ENCODE data around the gene PTBP2.

PTBP2 gene

GRCh38 chr1:96771847-96772246, 50.3 kb downstream of the PTBP2 start:
- peaks cover 2% of the 10 kb centered on the region; the same call in 1 of the 2 replicates for H3K36me3 ChIP-seq (ENCODE audit: control insufficient read depth, insufficient read depth, low read length)

GRCh38 chr1:96772349-96772748, 50.8 kb downstream of the PTBP2 start:
- H3K36me3 ChIP-seq (ENCODE audit: control insufficient read depth, insufficient read depth, low read length): peaks cover 2% of the 10 kb centered on the region; the same call in 1 of the 2 replicates

More at GRCh38 chr1:96771847-96772246, 50.3 kb downstream of the PTBP2 start:
- TF ChIP-seq, protein P1, sequence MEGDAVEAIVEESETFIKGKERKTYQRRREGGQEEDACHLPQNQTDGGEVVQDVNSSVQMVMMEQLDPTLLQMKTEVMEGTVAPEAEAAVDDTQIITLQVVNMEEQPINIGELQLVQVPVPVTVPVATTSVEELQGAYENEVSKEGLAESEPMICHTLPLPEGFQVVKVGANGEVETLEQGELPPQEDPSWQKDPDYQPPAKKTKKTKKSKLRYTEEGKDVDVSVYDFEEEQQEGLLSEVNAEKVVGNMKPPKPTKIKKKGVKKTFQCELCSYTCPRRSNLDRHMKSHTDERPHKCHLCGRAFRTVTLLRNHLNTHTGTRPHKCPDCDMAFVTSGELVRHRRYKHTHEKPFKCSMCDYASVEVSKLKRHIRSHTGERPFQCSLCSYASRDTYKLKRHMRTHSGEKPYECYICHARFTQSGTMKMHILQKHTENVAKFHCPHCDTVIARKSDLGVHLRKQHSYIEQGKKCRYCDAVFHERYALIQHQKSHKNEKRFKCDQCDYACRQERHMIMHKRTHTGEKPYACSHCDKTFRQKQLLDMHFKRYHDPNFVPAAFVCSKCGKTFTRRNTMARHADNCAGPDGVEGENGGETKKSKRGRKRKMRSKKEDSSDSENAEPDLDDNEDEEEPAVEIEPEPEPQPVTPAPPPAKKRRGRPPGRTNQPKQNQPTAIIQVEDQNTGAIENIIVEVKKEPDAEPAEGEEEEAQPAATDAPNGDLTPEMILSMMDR (IDR thresholded peaks at IDR 0.05; ENCODE audit: insufficient read depth, low read length, poor library complexity, severe bottlenecking): no peak
- DNase-seq (ENCODE audit: extremely low read depth, insufficient read length): no peak
- Histone ChIP-seq H3K4me3 (replicated peaks; ENCODE audit: low read depth, low read length) (no peak overlapping the region), H3K27me3 (replicated peaks; ENCODE audit: control insufficient read depth, insufficient read depth, low read length) (no peaks in the 10 kb centered on the region)

GRCh38 chr1:96772972-96773371, 51.4 kb downstream of the PTBP2 start:
- Histone ChIP-seq H3K27me3 (replicated peaks; ENCODE audit: control insufficient read depth, insufficient read depth, low read length) (no peaks in the 10 kb centered on the region), H3K4me3 (replicated peaks; ENCODE audit: low read depth, low read length) (no peak overlapping the region), H3K36me3 (ENCODE audit: control insufficient read depth, insufficient read depth, low read length) (peaks cover 2% of the 10 kb centered on the region; the same call in 1 of the 2 replicates)
- DNase-seq (ENCODE audit: extremely low read depth, insufficient read length): no peak
- TF ChIP-seq, protein P1 (IDR thresholded peaks at IDR 0.05; ENCODE audit: insufficient read depth, low read length, poor library complexity, severe bottlenecking): no peak

More at GRCh38 chr1:96772349-96772748, 50.8 kb downstream of the PTBP2 start:
- Histone ChIP-seq H3K4me3 (replicated peaks; ENCODE audit: low read depth, low read length) (no peak overlapping the region), H3K27me3 (replicated peaks; ENCODE audit: control insufficient read depth, insufficient read depth, low read length) (no peaks in the 10 kb centered on the region)
- DNase-seq (ENCODE audit: extremely low read depth, insufficient read length): no peak
- TF ChIP-seq, protein P1 (IDR thresholded peaks at IDR 0.05; ENCODE audit: insufficient read depth, low read length, poor library complexity, severe bottlenecking): no peak

DNA sequence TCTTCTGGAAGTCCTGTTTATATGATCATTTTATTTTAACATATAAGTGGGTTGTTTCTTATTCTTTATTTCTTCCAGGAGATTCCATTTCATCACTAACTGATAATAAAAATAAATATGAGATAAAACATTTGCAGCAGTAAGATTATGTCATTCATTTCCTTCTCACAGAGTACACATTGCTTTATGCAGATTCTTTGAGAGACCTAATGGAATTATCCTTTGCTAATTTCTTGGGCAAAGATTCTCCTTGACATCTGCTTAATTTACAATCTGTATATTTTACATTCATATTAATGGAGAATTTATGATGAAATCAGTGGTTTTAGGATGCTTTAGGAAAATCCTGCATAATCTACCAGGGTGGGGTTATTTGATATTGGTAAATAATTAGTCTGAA, 60.6 kb downstream of the PTBP2 start:
- DNase-seq (ENCODE audit: extremely low read depth, insufficient read length): no peak
- Histone ChIP-seq H3K4me3 (replicated peaks; ENCODE audit: low read depth, low read length) (no peak overlapping the region), H3K27me3 (replicated peaks; ENCODE audit: control insufficient read depth, insufficient read depth, low read length) (no peaks in the 10 kb centered on the region), H3K36me3 (ENCODE audit: control insufficient read depth, insufficient read depth, low read length) (no peaks in the 10 kb centered on the region; the same call in 1 of the 2 replicates)
- TF ChIP-seq, protein P1 (IDR thresholded peaks at IDR 0.05; ENCODE audit: insufficient read depth, low read length, poor library complexity, severe bottlenecking): no peak

GRCh38 chr1:96782856-96783255, 61.3 kb downstream of the PTBP2 start:
- no peak for DNase-seq (ENCODE audit: extremely low read depth, insufficient read length)
- TF ChIP-seq, protein P1 (IDR thresholded peaks at IDR 0.05; ENCODE audit: insufficient read depth, low read length, poor library complexity, severe bottlenecking): no peak
- Histone ChIP-seq H3K36me3 (ENCODE audit: control insufficient read depth, insufficient read depth, low read length) (no peaks in the 10 kb centered on the region; the same call in 1 of the 2 replicates), H3K4me3 (replicated peaks; ENCODE audit: low read depth, low read length) (no peak overlapping the region), H3K27me3 (replicated peaks; ENCODE audit: control insufficient read depth, insufficient read depth, low read length) (no peaks in the 10 kb centered on the region)

DNA sequence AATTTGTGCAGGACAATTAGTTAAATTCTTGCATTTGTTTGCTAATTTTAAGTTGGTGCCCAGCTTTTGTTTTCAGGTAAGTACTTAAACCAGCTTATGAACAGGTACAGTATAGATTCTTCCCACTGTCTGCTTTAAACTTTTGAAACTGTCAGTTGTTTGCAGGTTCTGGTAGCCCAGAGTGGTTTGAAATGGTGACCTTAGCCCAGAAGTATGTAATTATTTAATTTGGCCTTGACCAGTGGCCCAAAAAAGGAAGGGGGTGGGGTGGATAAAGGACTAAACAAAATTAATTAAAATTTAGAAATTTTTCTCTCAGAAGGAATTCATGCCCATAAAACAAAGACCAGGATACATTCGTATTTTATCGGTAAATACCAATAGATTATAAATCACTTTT, 69.0 kb downstream of the PTBP2 start:
- DNase-seq (ENCODE audit: extremely low read depth, insufficient read length): no peak
- no peak overlapping the region for H3K4me3 ChIP-seq (replicated peaks; ENCODE audit: low read depth, low read length)
- H3K27me3 ChIP-seq (replicated peaks; ENCODE audit: control insufficient read depth, insufficient read depth, low read length): no peaks in the 10 kb centered on the region
- TF ChIP-seq, protein P1 (IDR thresholded peaks at IDR 0.05; ENCODE audit: insufficient read depth, low read length, poor library complexity, severe bottlenecking): no peak
- no peaks in the 10 kb centered on the region; the same call in 1 of the 2 replicates for H3K36me3 ChIP-seq (ENCODE audit: control insufficient read depth, insufficient read depth, low read length)
